HUDEP-2 (cell line): ENCODE measurements around the gene ATP13A4.

ENCODE experiments used
- DNase-seq, 76 experiments: peaks; one replicate each; lab custom pipeline; 2025; ENCODE audit not compliant: unreplicated experiment in 76 of 76; lab: John Stamatoyannopoulos, UW

Gene ATP13A4

GRCh38 chr3:193499801-193500485 is 54.8 kb downstream of the ATP13A4 start:
- no peak for DNase-seq

- DNase-seq: no peak
Observed at GRCh38 chr3:193499136-193499770, 55.4 kb downstream of the ATP13A4 start.

- no peak for DNase-seq
Observed at GRCh38 chr3:193498215-193498614, 56.5 kb downstream of the ATP13A4 start.

- DNase-seq: no peak
Observed at GRCh38 chr3:193496658-193497057, 58.0 kb downstream of the ATP13A4 start.

- DNase-seq: no peak
Observed at GRCh38 chr3:193491026-193491425, 63.7 kb downstream of the ATP13A4 start.

- no peak for DNase-seq
Observed at GRCh38 chr3:193490580-193490979, 64.1 kb downstream of the ATP13A4 start.

GRCh38 chr3:193489949-193490348 is 64.7 kb downstream of the ATP13A4 start:
- no peak for DNase-seq

GRCh38 chr3:193488741-193489140 is 66.0 kb downstream of the ATP13A4 start:
- DNase-seq: no peak

GRCh38 chr3:193483988-193484539 is 70.6 kb downstream of the ATP13A4 start:
- DNase-seq: no peak

- no peak for DNase-seq
Observed at GRCh38 chr3:193481436-193481835, 73.3 kb downstream of the ATP13A4 start.

- no peak for DNase-seq
Observed at GRCh38 chr3:193474446-193474845, 80.2 kb downstream of the ATP13A4 start.

GRCh38 chr3:193470710-193471109 is 84.0 kb downstream of the ATP13A4 start:
- DNase-seq: no peak

- DNase-seq: no peak
Observed at GRCh38 chr3:193465992-193466608, 88.6 kb downstream of the ATP13A4 start.

- DNase-seq: no peak
Observed at GRCh38 chr3:193464889-193465288, 89.8 kb downstream of the ATP13A4 start.

- DNase-seq: no peak
Observed at GRCh38 chr3:193457526-193457925, 97.2 kb downstream of the ATP13A4 start.

GRCh38 chr3:193452338-193452737 is 102.4 kb downstream of the ATP13A4 start:
- no peak for DNase-seq

- DNase-seq: no peak
Observed at GRCh38 chr3:193451902-193452301, 102.8 kb downstream of the ATP13A4 start.

- DNase-seq: no peak
Observed at GRCh38 chr3:193446965-193447602, 107.6 kb downstream of the ATP13A4 start.

- DNase-seq: no peak
Observed at GRCh38 chr3:193439423-193439822, 115.3 kb downstream of the ATP13A4 start.

GRCh38 chr3:193418576-193419373 is 135.9 kb downstream of the ATP13A4 start:
- no peak for DNase-seq
